OCI-LY3 (cell line): ENCODE data around the gene AHNAK.

Experiments used
- CTCF ChIP-seq: fragments of 200-600, 300-600 bp; sonication (generic); IDR thresholded peaks from 2 replicates; pipeline ENCODE4 v1.5.1; 2014; ENCODE audit warnings: antibody characterized with exemption, low read length, low read depth
- EZH2phosphoT487 ChIP-seq: fragments of 200-600 bp; shearing (Covaris generic); IDR thresholded peaks from 2 replicates; pipeline ENCODE4 v1.6.1; 2018; ENCODE audit warnings: antibody characterized with exemption, mixed run types, low read depth

- TF ChIP-seq CTCF (no peak), EZH2phosphoT487 (no peak)
Measured at GRCh38 chr11:62592146-62592815, 45.7 kb upstream of the AHNAK start.
